GM21529 (cell line): ENCODE measurements around the gene KIF5C.

Source experiments
- ATAC-seq: cut with Tn5 transposase; IDR thresholded peaks from one replicate; pipeline ENCODE4 v1.9.1; 2021; ENCODE audit not compliant: unreplicated experiment

The KIF5C gene

DNA sequence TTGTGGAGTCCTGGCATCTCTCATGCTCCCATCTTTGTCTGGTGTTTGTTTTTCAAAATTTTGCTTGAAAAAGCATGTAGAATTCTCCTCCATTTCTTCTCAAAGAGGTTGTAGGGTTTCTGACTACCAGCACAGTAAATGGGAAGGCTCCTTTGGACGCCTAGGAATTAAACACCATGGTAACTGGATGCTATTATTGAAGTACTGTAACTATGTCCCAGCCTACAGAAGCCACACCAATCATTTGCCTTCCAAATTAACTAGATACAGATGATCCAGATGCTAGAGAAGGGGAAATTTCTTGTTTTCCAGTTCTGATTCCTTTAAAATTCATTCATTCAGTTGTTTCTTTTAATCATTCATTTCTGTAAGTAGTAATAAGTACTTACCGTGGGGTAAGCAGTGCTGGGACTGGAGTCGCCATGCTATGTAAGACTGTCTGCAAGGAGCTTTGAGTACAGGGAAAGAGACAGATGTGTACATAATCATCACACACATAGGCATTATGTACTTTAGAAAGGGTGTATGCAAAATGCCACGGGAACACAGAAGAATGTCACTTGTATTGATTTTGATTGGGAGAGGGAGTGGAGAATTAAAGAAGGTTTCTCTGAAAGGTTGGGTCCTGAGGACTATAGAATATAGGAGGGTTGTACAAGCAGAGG, 49.6 kb downstream of the KIF5C start:
- no peak for ATAC-seq

DNA sequence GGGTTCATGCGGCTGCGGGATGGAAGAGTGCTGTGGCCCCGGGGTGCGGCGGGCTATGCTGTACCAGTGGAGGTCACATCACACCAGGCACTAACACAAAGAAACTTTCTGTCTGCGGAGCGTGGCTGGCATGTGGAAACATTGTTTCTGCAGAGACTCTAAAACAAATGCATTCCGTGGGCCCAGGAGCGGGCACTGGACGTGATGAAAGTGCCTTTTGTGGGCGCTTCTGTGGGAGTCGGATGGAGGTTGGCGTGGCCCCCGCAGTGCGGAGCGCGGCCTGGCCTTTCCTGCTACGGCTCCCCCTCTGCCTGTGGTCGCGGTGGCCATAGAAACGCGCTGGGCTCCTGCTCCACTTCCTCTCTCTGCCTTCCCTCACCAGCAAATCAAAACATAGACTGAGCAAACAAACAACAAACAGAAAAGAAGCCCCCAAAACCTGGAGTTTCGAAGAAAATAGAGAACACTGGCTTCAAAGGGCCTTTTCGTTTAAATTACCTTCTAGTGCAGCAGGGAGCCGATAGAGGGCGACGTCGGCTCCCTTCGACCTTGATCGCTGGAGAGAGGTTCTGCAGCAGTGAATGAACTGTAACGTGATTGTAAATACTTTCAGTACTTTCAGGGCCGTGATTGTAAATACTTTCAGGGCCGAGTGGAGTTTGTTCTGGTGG, 51.4 kb downstream of the KIF5C start:
- ATAC-seq, result peak; percentile 87

DNA sequence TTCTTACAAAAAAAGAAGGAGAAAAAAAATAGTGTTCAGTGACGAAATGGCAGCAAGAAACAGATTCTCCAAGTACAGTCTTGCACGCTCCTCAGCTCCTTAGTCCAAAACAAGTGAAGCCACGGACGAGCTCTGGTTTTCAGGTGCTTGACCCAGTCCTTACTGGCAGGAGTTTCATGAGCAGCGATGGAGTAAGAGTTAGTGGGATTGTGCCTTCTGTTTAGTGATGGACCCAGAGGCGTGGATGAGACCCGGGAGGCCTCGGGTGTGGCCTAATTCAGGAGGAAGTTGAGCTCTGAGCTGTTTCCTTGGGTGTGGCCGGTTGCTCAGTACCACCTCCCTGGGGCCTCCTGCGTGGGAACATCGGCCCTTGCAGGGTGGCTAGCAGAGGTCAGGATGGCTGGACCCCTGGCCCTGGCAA, 52.0 kb downstream of the KIF5C start:
- peak; percentile 60 for ATAC-seq

DNA sequence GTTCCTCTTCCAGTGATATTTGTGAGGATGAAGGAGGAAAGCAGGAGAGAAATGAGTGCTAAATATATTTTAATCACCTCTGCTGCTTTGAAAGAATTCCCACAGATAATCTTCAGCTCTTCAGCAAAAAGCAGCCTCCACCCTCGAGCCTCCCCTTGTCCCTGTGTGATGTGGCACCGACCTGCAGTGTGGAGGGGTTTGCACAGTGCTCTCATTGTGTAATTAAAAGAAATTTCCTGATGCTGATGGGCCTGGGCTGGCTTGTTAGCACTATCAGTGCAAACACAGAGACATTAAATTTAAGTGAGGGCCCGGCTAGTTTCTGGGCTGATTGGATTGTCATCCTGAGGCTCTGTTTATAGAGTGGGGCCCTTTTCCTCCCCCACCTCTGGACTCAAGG, 53.4 kb downstream of the KIF5C start:
- ATAC-seq, result no peak

DNA sequence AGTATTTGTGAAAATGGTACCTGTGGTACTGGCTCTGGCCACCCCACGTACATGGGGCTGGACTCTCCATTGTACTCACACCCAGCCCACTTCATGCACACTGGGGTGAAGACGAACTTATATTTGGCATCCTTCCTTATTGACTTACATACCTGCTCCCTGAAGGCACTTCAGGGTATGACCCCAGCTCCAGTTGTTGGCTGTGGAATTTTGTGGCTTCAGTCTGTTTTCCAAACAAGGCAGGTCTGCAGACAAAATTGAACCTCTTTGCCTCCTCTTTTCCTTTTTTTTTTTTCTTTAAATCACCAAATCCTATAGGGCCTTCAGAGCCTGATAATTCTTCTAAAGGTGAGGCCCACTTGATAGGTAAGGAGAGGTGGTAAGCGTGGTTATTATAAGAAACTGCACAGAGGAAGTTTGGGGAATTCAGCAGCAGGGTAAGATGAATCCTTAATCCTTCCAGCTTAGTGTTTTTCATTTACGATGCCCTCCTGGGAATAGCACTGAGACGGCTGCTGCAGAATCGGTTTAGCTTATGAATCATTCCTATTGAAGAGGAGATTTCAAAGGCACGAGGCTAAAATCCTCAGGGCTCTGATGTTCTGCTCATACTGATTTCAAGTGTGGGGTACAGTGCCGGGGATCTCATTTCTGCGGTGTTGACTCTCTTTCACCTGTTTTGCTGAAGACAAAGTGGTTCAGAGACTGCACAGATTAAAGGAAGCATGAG, 55.2 kb downstream of the KIF5C start:
- ATAC-seq, result no peak

DNA sequence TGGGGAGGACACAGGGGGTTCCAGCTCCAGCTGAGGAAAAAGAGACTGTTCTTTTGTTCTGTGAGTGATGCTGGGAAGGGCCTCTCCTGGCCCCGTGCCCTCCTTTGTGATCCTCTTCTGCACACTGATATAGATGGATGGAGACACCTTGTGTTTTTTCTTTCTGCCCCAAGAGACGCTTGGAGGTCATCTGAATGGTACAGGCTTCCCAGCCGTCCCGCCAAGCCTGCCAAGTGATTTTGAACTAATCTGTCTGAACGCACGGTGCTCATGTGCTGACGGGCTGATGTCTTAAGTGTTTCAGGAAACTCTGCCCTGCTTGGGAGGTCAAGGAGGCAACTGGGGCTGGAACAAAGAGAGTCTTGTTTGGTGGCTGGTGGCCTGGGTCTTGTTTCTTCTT, 57.5 kb downstream of the KIF5C start:
- ATAC-seq, result no peak

DNA sequence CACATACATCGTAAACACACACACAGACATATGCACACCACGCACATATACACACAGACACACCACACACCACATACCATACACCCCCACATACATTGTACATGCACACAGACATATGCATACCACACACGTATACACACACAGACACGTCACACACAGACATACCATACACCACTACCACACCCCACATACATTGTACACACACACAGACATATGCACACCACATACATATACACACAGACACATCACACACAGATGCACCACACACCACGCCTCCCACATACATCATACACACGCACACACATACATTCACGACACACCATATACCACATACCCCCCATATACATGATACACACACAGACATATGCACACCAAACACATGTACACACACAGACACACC, 58.4 kb downstream of the KIF5C start:
- no peak for ATAC-seq

DNA sequence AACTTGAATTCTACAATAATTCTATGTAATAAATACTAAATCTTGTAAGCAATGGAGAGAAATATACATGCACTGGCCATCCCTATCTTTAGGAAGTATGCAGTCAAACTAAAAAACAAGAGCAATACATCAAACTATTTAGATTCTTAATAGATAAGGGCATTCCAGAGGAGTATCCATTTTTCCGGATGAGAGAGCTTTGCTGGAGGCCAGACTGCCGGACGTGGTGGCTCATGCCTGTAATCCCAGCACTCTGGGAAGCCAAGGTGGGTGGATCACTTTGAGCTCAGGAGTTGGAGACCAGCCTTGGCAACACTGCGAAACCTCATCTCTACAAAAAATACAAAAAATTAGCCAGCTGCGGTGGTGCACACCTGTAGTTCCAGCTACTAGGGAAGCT, 60.8 kb downstream of the KIF5C start:
- no peak for ATAC-seq

DNA sequence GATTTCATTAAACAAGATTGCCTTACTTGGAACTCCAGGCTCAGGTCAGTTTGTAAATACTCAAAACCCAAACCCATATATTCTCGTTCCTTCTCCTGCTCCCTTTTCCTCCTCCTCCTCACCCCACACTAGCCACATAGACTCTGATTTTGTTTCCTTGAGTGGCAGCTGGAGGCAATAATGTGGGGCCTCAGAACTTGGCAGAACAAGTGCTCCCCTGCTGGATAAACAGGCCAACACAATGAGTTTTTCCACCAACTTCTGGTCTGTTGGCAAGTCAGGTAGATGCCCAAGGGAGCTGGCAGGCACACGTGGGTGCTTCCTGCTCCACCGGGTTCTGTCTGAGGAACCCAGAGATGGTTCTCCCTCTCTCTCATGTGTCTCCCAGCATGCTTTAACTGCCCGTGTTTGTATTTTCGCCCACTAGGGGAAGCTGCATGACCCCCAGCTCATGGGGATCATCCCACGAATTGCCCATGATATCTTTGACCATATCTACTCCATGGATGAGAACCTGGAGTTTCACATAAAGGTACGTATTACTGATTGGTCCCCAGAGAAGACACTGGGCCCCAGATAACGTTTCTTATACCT, 61.9 kb downstream of the KIF5C start:
- ATAC-seq, result no peak

DNA sequence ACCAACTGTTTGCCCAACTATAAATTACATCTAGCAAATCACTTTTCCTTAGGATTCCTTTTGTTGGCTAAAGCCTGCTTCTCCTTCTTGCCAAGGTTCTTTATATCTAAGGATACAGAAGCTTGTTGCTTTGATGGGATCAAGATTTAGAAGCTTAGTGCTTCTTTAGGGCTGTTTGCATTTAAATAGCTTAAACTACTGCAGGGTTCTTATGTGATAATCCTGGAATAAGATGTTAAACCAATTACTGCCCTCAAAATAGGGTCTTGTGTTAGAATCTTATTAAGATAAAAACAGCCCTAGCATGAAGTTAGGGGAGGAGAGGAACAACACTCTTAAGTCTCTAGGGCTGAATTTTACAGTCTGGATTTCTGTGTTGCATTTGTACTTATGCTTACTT, 64.2 kb downstream of the KIF5C start:
- no peak for ATAC-seq

DNA sequence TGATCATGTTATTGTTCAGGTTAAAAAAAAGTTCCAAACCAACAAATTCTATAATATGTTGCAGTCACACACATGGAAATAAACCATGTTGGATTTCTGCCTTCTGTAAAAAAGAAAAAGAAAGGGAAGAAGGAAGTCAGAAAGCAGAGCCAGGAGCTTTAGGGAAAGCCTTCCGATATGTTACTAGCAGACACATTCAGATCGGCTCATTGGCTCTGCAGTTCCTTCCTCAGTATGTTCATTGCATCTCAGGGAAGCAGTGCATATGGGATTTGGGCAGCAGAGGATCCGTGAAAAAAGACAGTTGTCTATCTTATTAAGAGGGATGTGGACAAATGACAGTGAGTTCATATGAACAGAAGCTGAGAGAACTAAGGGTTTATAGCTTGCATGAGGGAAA, 68.1 kb downstream of the KIF5C start:
- no peak for ATAC-seq

DNA sequence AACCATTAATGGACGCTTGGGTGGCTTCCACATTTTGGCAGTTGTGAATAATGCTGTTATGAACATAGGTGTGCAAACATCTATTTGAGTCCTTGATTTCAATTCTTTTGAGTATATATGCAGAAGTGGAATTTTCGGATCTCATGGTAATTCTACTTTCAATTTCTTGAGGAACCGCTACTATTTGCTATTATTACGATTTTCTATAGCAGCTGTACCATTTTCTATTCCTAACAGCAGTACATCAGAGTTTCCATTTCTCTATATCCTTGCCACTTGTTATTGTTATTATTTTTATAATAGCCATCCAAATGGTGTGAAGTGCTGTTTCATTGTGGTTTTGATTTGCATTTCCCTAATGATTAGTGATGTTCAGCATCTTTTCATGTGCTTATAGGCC, 69.5 kb downstream of the KIF5C start:
- no peak for ATAC-seq

DNA sequence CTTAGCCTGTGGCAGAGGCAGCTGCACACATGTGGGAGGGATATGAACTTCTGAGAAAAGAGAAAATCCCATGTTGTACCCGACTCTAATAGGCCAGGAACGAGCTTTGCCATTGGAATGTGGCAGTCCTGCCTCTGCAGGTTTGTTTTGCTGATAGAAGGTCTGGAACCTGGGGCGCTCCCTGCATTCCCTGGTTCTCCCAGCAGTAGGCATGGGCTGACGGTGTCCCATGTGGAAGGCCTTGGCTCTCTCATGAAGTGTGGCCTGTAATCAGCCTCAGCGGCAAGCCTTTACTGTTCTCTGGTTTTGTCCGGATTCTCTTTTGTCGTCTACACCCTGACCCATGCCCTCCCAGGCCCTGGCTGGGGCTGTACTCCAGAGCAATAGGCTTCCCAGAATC, 72.3 kb downstream of the KIF5C start:
- ATAC-seq, result no peak

DNA sequence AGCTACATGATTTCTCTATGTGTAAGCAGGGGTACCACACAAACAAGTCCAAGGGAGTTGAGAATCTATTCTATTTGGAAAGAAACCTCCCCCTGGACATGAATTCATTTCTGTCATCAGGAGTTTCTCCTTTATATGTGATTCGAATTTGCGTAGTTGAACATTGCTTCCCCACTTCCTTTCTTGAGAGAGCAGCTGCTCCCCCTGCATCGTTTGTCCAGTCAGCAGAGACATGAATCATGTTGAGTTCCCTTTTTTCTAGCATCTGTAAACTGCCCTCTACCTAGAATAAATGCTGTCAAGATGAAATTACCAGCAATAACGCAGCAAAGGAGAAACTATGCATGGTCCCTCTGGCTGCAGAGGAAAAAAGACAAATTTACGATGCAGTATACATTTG, 73.8 kb downstream of the KIF5C start:
- ATAC-seq, result no peak

DNA sequence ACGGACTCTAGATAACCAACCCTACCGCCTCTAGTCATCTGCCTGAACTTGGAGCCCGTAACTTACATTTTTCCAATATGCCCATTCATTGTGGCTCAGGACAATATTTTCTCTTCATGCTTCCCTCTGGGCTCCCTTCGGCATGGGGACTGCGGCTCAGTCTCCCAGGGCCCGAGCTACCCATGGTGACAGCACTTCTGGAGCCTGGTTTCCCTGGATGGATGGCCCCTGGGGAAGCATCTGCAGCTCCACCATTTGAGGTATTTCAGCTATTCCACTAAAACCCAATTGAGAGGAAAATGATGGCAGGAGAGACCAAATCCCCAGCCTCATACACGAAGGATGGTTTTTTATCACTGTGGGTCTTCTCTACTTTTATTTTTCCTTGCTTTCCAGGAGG, 74.3 kb downstream of the KIF5C start:
- ATAC-seq, result no peak

DNA sequence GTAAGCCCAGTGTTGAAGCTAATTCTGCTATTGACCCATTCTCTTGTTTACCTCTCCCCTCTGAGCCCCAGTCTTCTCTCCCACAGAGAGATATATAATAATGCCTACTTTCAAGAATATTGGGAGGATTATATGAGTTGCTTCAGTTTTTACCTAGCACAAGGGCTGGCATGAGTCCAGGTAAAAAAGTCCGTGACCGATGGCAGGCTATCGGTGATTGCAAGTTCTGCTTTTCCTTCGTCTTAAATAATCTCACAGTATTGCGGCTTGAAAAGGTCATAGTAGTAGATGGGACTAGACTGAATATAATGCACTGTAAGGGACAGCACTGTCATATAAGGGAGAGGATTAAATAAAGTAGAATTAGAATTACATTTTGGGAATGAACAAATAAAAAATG, 77.6 kb downstream of the KIF5C start:
- no peak for ATAC-seq

DNA sequence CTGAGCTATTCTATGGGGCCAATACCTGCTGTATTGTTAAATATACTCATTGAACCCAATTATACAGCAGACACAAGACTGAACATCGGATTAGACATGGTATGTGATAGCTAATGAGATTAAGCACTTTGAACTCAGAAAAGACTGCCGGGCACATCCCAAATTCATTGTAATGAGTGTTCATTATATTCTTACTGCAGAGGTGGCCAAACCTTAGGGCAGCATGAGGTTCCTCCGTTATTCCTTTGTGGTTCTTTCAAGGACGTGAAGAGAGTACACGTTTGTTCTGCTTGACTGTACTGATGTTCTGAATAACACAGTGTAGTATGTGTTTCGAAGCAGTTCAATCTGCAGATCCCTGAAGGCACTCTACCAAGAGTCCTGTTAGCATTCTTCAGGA, 78.4 kb downstream of the KIF5C start:
- ATAC-seq, result no peak

DNA sequence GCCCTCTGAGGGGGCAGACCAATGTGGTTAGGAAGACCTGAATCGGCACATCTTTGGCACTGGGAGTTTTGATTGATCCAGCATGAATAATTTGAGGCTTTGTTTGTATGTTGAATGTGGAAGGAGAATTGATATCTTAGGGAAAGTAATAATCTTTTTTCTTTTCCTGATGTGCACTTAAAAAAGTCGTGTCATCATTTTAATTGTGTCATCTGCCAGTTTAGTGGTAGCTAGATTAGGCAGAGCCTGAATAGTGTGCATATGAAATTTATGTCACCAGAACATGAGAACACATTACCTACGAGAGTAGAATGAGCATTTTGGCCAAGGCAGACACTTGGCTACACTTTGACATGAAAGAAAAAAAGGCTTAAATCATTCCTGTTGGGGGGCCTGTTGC, 79.5 kb downstream of the KIF5C start:
- no peak for ATAC-seq

DNA sequence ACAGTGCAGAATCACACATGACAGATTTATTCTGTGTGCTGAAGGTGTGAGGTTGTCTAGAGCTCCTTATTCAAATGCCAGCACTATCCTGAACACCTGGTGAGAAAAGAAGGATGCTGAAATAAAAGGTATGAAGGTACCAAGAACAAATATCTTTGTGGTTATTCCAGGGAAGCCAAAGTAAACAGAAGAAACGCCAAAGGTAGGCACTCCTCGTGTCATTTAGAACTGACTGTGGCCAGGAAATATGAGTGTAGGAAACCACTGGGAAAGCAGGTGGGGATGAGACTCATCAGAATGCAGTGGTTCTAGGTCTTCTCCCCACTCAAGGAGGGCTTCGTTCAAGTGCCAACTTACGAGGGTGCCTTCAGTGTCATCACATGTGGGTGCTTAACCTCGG, 80.8 kb downstream of the KIF5C start:
- ATAC-seq, result no peak

DNA sequence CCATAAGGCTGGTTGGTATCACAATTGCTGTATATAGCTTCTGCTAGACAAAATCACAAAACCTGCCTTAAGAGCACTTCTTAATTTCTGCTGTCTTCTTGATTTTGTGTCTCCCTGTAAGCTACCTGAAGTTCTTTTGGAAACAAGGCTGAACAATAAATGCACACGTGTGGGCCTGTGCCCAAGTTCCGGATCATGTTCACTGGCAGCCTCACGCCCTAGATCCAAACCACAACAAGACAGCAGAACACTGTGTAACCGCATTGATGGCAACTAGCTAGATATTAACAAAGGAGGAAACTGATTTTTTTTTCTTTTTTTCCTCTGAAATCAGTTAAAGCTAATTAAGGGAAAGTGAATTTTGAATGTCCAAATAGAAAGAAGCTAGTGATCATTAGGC, 82.0 kb downstream of the KIF5C start:
- no peak for ATAC-seq

DNA sequence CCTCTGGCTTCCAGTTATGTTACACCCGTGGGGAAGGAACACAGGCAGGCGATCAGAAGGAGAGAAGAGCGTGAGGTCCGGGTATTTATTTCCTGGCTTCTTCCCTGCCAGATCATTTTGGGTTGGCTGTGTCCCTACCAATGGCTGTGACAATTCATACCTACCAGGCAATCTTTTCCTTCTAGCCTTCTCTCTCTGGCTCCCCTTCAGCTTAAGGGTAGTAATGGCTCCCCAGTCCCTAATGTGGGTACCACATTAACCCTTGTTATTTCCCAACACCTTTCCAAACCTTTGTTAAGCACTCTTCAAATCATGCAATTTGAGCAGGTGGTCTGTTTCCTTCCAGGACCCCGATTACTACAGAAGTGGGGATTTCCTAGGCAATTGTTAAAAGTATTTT, 84.7 kb downstream of the KIF5C start:
- no peak for ATAC-seq

DNA sequence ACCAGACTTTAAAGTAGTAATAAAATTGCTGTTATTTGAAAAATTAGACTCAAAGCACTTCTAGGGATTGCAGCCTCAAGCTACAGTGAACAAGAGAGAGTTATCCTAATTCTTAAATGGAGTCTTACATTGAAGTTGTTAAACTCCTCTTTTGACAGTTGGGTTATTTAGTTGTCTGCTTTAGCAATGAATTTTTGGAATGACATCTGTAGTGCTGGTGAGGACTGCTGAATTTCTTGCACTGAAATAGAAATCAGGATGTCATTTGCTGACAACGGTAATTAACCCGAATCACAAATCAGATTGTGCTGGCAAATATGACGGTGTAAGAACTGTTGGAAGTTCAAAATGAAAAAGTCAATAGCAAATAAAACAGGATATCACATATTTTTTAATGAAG, 85.5 kb downstream of the KIF5C start:
- ATAC-seq, result no peak
